Endothelial cell of umbilical vein (primary cell): ENCODE results near the gene HBZ.
"Not testable (repeated sequence)": the region's sequence is repeated elsewhere in the genome, so short reads cannot be mapped to it uniquely, and the experiment has no call there.

Source experiments
- EZH2 ChIP-seq: IDR thresholded peaks from 2 replicates; pipeline ENCODE4 v1.6.1; 2012; ENCODE audit warnings: borderline replicate concordance, low read depth, mild to moderate bottlenecking, moderate library complexity, low read length, inconsistent platforms; ENCODE audit not compliant: severe bottlenecking
- FOS ChIP-seq: IDR thresholded peaks from 2 replicates; pipeline ENCODE4 v1.6.1; 2011; ENCODE audit warnings: mild to moderate bottlenecking, low read length, moderate library complexity, borderline replicate concordance; ENCODE audit not compliant: insufficient read depth
- GATA2 ChIP-seq: IDR thresholded peaks from 2 replicates; pipeline ENCODE4 v1.7.0; 2011; ENCODE audit warnings: low read depth, mild to moderate bottlenecking, moderate library complexity, mixed read lengths, low read length; ENCODE audit not compliant: insufficient read length, insufficient read depth
- JUN ChIP-seq: IDR thresholded peaks from 2 replicates; pipeline ENCODE4 v1.6.1; 2011; ENCODE audit warnings: borderline replicate concordance, low read depth; ENCODE audit not compliant: insufficient read length, insufficient read depth
- MYC ChIP-seq: IDR thresholded peaks from one replicate; pipeline ENCODE4 v1.6.1; 2011; ENCODE audit warnings: mild to moderate bottlenecking, low read depth, low read length
- POLR2A ChIP-seq: IDR thresholded peaks from 2 replicates; pipeline ENCODE4 v1.6.1; 2012; ENCODE audit warnings: low read depth, mild to moderate bottlenecking, control low read depth, low read length
- POLR2AphosphoS5 ChIP-seq: IDR thresholded peaks from 2 replicates; pipeline ENCODE4 v1.6.1; 2012; ENCODE audit warnings: low read depth, mild to moderate bottlenecking, control low read depth, low read length, moderate library complexity; ENCODE audit not compliant: insufficient read depth
- TF ChIP-seq, protein P1 (sequence below), 2 donors: IDR thresholded peaks; 1 replicate in 1 of 2; 2 replicates in 1 of 2; pipeline ENCODE4 v1.5.1; 2011; ENCODE audit warnings: low read length in 2 of 2, mild to moderate bottlenecking in 2 of 2, moderate library complexity in 2 of 2, control low read depth in 1 of 2, inconsistent platforms in 1 of 2, low read depth in 1 of 2; ENCODE audit not compliant: insufficient read depth in 1 of 2; ENCODE audit errors: extremely low read depth in 1 of 2
- TF ChIP-seq, protein P2 (sequence below): IDR thresholded peaks from 2 replicates; pipeline ENCODE4 v1.6.1; 2011; ENCODE audit not compliant: insufficient read depth, insufficient read length

DNA sequence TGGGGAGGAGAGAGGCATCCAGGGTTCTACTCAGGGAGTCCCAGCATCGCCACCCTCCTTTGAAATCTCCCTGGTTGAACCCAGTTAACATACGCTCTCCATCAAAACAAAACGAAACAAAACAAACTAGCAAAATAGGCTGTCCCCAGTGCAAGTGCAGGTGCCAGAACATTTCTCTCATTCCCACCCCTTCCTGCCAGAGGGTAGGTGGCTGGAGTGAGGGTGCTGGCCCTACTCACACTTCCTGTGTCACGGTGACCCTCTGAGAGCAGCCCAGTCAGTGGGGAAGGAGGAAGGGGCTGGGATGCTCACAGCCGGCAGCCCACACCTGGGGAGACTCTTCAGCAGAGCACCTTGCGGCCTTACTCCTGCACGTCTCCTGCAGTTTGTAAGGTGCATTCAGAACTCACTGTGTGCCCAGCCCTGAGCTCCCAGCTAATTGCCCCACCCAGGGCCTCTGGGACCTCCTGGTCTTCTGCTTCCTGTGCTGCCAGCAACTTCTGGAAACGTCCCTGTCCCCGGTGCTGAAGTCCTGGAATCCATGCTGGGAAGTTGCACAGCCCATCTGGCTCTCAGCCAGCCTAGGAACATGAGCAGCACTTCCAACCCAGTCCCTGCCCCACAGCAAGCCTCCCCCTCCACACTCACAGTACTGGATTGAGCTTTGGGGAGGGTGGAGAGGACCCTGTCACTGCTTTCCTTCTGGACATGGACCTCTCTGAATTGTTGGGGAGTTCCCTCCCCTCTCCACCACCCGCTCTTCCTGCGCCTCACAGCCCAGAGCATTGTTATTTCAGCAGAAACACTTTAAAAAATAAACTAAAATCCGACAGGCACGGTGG lies 21.7 kb downstream of the HBZ start:
- not testable (repeated sequence) for TF ChIP-seq EZH2, FOS, POLR2AphosphoS5, JUN, POLR2A, MYC, GATA2
- TF ChIP-seq, protein P1, sequence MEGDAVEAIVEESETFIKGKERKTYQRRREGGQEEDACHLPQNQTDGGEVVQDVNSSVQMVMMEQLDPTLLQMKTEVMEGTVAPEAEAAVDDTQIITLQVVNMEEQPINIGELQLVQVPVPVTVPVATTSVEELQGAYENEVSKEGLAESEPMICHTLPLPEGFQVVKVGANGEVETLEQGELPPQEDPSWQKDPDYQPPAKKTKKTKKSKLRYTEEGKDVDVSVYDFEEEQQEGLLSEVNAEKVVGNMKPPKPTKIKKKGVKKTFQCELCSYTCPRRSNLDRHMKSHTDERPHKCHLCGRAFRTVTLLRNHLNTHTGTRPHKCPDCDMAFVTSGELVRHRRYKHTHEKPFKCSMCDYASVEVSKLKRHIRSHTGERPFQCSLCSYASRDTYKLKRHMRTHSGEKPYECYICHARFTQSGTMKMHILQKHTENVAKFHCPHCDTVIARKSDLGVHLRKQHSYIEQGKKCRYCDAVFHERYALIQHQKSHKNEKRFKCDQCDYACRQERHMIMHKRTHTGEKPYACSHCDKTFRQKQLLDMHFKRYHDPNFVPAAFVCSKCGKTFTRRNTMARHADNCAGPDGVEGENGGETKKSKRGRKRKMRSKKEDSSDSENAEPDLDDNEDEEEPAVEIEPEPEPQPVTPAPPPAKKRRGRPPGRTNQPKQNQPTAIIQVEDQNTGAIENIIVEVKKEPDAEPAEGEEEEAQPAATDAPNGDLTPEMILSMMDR (IDR thresholded peaks at IDR 0.05; ENCODE audit: extremely low read depth in 1 of 2, insufficient read depth in 1 of 2, low read depth in 1 of 2, low read length in 2 of 2), result not testable (repeated sequence)
- TF ChIP-seq, protein P2, sequence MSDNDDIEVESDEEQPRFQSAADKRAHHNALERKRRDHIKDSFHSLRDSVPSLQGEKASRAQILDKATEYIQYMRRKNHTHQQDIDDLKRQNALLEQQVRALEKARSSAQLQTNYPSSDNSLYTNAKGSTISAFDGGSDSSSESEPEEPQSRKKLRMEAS, result not testable (repeated sequence)
